ENCODE measurements around the gene CLPTM1.
"Not testable (repeated sequence)": the region's sequence is repeated elsewhere in the genome, so short reads cannot be mapped to it uniquely, and the experiment has no call there.

The CLPTM1 gene

GRCh38 chr19:44990966-44991365, 35.8 kb downstream of the CLPTM1 start:
- no peak for DNase-seq (ENCODE audit: extremely low spot score)
- POLR2A ChIA-PET, result no interaction called here
- no peak for TF ChIP-seq PKNOX1 (IDR thresholded peaks at IDR 0.05)
- no peak for TF ChIP-seq L3MBTL2 (conservative IDR thresholded peaks at IDR 0.05)
- TF ChIP-seq HDGF (IDR thresholded peaks at IDR 0.05; ENCODE audit: borderline replicate concordance), result no peak
- TF ChIP-seq FOXM1 (IDR thresholded peaks at IDR 0.05; ENCODE audit: borderline replicate concordance), result no peak
- TF ChIP-seq SUZ12 (IDR thresholded peaks at IDR 0.05), result no peak
- no peak for TF ChIP-seq FOXK2 (IDR thresholded peaks at IDR 0.05)
- no peak for TF ChIP-seq ZNF384 (IDR thresholded peaks at IDR 0.05)
- no peak for TF ChIP-seq BHLHE40 (IDR thresholded peaks at IDR 0.05; ENCODE audit: borderline replicate concordance)
- no peak for TF ChIP-seq ARNT (IDR thresholded peaks at IDR 0.05)
- CTCF ChIA-PET, result no interaction called here

DNA sequence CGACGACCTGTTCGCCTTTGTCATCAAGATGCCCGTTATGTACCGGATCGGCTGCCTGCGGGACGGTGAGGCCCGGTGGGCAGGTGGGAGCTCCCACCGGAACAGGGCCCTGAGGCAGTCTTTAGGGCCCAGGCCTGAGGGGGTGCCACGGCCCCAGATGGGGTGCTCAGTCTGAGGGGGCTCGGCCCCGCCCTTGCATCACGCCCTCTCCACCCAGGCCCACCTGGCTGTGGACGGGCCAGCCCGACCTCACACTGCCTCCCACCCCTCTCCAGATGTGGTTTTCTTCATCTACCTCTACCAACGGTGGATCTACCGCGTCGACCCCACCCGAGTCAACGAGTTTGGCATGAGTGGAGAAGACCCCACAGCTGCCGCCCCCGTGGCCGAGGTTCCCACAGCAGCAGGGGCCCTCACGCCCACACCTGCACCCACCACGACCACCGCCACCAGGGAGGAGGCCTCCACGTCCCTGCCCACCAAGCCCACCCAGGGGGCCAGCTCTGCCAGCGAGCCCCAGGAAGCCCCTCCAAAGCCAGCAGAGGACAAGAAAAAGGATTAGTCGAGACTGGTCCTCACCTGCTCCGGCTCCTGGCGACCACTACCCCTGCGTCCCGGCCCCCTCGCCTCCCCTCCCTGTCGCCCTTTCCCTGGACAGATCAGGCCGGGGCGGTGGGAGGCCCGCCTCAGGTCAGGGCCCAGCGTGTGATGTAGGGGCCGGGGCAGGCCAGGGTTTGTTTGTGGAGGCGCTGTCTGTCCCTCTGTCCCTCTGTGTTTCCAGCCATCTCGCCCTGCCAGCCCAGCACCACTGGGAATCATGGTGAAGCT, 37.4 kb downstream of the CLPTM1 start:
- no peak for DNase-seq (ENCODE audit: extremely low spot score)
- TF ChIP-seq ELF4 (IDR thresholded peaks at IDR 0.05) (no peak), NFRKB (IDR thresholded peaks at IDR 0.05) (no peak), HDGF (IDR thresholded peaks at IDR 0.05; ENCODE audit: borderline replicate concordance) (no peak), FOXA1 (IDR thresholded peaks at IDR 0.05) (no peak), FOXM1 (IDR thresholded peaks at IDR 0.05; ENCODE audit: borderline replicate concordance) (no peak), L3MBTL2 (conservative IDR thresholded peaks at IDR 0.05) (no peak), FOXK2 (IDR thresholded peaks at IDR 0.05) (no peak), ZNF384 (IDR thresholded peaks at IDR 0.05) (no peak), BHLHE40 (IDR thresholded peaks at IDR 0.05; ENCODE audit: borderline replicate concordance) (no peak), SP1 (IDR thresholded peaks at IDR 0.05) (no peak)
- ChIA-PET POLR2A (interaction anchor here (0.8 kb wide), 1 partner anchor 8 kb away, joined by 3 read pairs; the partner anchor contains the start of gene RELB), CTCF (no interaction called here)

DNA sequence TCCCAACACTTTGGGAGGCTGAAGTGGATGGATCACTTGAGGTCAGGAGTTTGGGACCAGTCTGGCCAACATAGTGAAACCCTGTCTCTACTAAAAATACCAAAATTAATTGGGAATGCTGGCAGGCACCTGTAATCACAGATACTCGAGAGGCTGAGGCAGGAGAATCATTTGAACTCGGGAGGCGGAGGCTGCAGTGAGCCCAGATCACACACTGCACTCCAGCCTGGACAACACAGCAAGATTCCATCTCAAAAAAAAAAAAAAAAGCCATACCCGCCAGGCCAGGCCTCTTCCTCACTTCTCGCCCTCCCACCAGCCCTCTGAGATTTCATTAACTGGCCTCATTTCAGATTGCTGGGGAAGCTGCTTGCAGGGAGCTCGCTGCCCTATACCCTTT, 38.3 kb downstream of the CLPTM1 start:
- CTCF ChIA-PET, result interaction anchor here (0.5 kb wide), 1 partner anchor 217 kb away, joined by 3 read pairs; no protein-coding TSS in a partner anchor
- no peak for TF ChIP-seq NFRKB (IDR thresholded peaks at IDR 0.05)
- no peak for TF ChIP-seq SP1 (IDR thresholded peaks at IDR 0.05)
- no peak for TF ChIP-seq BHLHE40 (IDR thresholded peaks at IDR 0.05; ENCODE audit: borderline replicate concordance)
- no peak for TF ChIP-seq ZNF384 (IDR thresholded peaks at IDR 0.05)
- TF ChIP-seq FOXA1 (IDR thresholded peaks at IDR 0.05), result no peak
- no peak for TF ChIP-seq SUZ12 (IDR thresholded peaks at IDR 0.05)
- no peak for TF ChIP-seq FOXK2 (IDR thresholded peaks at IDR 0.05)
- TF ChIP-seq ARNT (IDR thresholded peaks at IDR 0.05), result no peak
- DNase-seq (ENCODE audit: extremely low spot score), result no peak
- POLR2A ChIA-PET, result no interaction called here

DNA sequence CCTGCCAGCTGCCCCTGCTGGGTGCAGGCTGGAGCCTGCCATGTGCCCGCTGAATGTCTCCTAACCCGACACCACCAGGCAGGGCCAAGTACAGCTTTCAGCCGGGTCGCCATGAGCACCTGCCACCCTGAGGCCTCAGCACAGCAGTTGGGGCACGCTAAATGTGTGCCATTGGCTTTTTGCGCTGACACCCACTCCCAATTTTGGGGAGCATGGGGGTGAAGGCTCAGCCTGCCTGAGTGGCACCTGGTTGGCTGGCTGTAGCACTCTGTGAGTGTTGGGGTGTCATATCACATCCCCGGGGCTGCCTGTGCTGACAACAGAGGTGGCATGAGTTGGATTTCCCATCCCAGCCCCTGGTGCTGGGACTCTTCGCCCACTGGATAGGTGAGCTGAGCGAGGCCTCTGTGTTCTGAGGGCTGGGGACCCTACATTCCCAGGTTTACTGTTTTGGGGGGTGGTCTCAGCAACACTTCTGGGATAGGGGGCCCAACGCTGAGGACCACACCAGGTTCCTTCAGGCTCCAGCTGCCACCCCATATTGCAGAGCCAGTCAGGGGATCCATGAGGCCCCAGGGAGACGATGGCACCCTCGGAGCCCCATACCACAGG, 38.9 kb downstream of the CLPTM1 start:
- no peak for TF ChIP-seq L3MBTL2 (conservative IDR thresholded peaks at IDR 0.05)
- no peak for TF ChIP-seq FOXK2 (IDR thresholded peaks at IDR 0.05)
- TF ChIP-seq FOXM1 (IDR thresholded peaks at IDR 0.05; ENCODE audit: borderline replicate concordance), result no peak
- no peak for TF ChIP-seq ZNF384 (IDR thresholded peaks at IDR 0.05)
- TF ChIP-seq FOXA1 (IDR thresholded peaks at IDR 0.05), result no peak
- TF ChIP-seq SP1 (IDR thresholded peaks at IDR 0.05), result no peak
- TF ChIP-seq PKNOX1 (IDR thresholded peaks at IDR 0.05), result no peak
- no peak for TF ChIP-seq CTBP1 (IDR thresholded peaks at IDR 0.05; ENCODE audit: borderline replicate concordance)
- no peak for TF ChIP-seq ARNT (IDR thresholded peaks at IDR 0.05)
- no peak for TF ChIP-seq LEF1 (IDR thresholded peaks at IDR 0.05; ENCODE audit: borderline replicate concordance)
- no peak for TF ChIP-seq TARDBP (IDR thresholded peaks at IDR 0.05)
- TF ChIP-seq BHLHE40 (IDR thresholded peaks at IDR 0.05; ENCODE audit: borderline replicate concordance), result no peak
- no peak for TF ChIP-seq SUZ12 (IDR thresholded peaks at IDR 0.05)
- no peak for TF ChIP-seq HDGF (IDR thresholded peaks at IDR 0.05; ENCODE audit: borderline replicate concordance)
- no peak for TF ChIP-seq NFRKB (IDR thresholded peaks at IDR 0.05)
- TF ChIP-seq ELF4 (IDR thresholded peaks at IDR 0.05), result no peak
- ChIA-PET CTCF (interaction anchor here (0.5 kb wide), 1 partner anchor 217 kb away, joined by 3 read pairs; no protein-coding TSS in a partner anchor), POLR2A (no interaction called here)
- DNase-seq (ENCODE audit: extremely low spot score), result no peak

DNA sequence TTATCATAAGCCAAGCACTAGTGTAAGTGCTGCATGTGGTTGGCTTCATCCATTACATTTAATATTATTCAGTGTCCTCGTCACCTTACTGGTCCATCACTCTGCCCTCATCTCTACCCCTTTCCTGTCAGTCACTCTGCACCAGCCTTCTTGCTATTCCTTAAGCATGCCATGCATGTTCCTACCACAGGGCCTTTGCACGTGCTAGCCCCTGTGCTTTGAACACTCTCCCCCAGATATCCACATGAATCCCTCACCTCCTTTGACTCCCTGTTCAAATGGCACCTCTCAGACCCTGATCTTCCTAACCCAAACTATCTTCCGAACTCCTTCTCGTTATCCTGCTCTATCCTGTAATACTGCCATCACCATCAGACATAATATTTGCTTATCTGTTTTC, 42.8 kb downstream of the CLPTM1 start:
- ChIA-PET CTCF (no interaction called here), POLR2A (no interaction called here)
- no peak for DNase-seq (ENCODE audit: extremely low spot score)
- no peak for TF ChIP-seq HDGF (IDR thresholded peaks at IDR 0.05; ENCODE audit: borderline replicate concordance)
- TF ChIP-seq ARNT (IDR thresholded peaks at IDR 0.05), result no peak
- no peak for TF ChIP-seq L3MBTL2 (conservative IDR thresholded peaks at IDR 0.05)
- no peak for TF ChIP-seq FOXM1 (IDR thresholded peaks at IDR 0.05; ENCODE audit: borderline replicate concordance)
- no peak for TF ChIP-seq FOXA1 (IDR thresholded peaks at IDR 0.05)
- TF ChIP-seq BHLHE40 (IDR thresholded peaks at IDR 0.05; ENCODE audit: borderline replicate concordance), result no peak
- TF ChIP-seq LEF1 (IDR thresholded peaks at IDR 0.05; ENCODE audit: borderline replicate concordance), result no peak
- no peak for TF ChIP-seq SUZ12 (IDR thresholded peaks at IDR 0.05)
- no peak for TF ChIP-seq CTBP1 (IDR thresholded peaks at IDR 0.05; ENCODE audit: borderline replicate concordance)
- TF ChIP-seq ZNF384 (IDR thresholded peaks at IDR 0.05), result no peak
- TF ChIP-seq PKNOX1 (IDR thresholded peaks at IDR 0.05), result no peak
- no peak for TF ChIP-seq SP1 (IDR thresholded peaks at IDR 0.05)
- TF ChIP-seq ELF4 (IDR thresholded peaks at IDR 0.05), result no peak

DNA sequence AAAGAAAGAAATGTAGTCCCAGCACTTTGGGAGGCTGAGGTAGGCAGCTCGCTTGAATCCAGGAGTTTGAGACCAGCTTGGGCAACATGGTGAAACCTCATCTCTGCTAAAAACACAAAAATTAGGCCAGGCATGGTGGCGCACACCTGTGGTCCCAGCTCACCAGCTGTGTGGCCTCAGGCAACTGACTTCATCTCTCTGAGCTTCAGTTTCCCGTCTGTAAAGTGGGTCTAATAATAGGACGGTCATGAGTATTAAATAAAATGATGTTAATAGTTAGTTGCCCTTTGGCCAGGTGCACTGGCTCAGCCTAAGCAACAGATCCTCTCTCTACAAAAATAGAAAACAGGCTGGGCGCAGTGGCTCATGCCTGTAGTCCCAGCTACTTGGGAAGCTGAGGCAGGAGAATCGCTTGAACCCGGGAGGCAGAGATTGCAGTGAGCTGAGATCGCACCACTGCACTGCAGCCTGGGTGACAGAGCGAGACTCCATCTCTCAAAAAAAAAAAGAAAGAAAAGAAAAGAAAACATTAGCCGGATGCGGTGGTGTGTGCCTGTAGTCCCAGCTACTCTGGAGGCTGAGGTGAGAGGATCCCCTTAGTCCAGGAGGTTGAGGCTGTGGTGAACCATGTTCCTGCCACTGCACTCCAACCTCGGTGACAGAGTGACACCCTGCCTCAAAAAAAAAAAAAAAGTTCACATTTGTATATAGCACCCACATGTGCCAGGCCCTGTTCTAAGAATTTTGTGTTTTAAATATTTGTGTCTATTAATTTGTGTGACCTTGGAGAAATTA, 44.1 kb downstream of the CLPTM1 start:
- POLR2A ChIA-PET, result not testable (repeated sequence)
- CTCF ChIA-PET, result interaction anchor here (0.6 to 1.2 kb wide), 2 partner anchors 60 to 181 kb away, joined by 3 to 6 read pairs; no protein-coding TSS in a partner anchor

GRCh38 chr19:45000665-45001064, 45.5 kb downstream of the CLPTM1 start:
- CTCF ChIA-PET, result interaction anchor here (0.7 kb wide), 1 partner anchor 64 kb away, joined by 3 read pairs; no protein-coding TSS in a partner anchor
- DNase-seq (ENCODE audit: extremely low spot score), result not testable (repeated sequence)
- POLR2A ChIA-PET, result interaction anchor here (0.9 kb wide), 1 partner anchor 9 kb away, joined by 3 read pairs; no protein-coding TSS in a partner anchor

More for the DNA sequence above, 44.1 kb downstream of the CLPTM1 start:
- not testable (repeated sequence) for DNase-seq (ENCODE audit: extremely low spot score)
